HG02852 (cell line): Measurements from ENCODE around the gene GEMIN7.
A peak's percentile ranks its signal among the peaks of the same experiment; 100 is the strongest.

ENCODE experiments used
- ATAC-seq: cut with Tn5 transposase; IDR thresholded peaks from one replicate; pipeline ENCODE4 v1.9.1; 2021; ENCODE audit warnings: mild to moderate bottlenecking, moderate library complexity; ENCODE audit not compliant: unreplicated experiment

Gene GEMIN7, protein sequence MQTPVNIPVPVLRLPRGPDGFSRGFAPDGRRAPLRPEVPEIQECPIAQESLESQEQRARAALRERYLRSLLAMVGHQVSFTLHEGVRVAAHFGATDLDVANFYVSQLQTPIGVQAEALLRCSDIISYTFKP

DNA sequence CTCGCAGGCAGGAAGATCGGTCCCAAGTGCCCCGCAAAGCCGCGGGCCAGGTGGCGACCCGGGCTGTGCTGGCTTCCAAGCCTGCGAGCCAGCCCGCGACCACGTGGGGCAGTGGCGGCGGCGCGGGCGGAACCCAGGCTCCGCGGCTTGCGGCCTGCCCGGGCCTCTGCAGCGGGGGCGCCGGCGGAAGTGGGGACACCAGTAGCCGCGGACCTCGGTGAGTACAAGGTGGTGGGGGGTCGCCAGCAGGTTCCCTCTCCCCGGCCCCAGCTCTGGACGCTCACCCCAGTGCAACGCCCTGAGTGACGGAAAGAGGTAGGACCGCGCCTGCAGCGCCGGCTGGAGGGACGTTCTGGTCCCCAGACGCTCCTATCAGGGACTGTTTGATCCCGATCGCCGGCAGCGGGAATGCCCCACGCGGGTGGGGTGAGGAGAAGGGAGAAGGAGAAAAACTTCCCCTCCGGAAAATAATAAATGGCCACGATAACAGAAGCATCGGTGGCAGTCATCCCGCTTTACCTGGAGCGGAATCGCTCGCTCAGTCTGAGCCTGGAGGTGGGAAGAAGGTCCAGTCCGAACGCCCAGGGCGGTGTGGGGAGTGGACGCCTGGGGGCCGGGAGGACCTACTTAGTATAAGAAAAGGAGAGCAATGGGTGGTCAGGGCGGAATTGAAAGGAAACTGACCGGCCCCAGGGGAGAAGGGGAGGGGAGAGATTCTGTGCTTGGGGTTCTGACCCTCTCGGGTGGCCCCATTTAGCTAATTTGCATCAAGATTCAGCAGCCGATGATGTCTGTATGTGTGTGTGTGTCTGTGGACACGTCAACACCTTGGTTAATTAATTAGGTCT is at the start of gene GEMIN7:
Gene GEMIN7, plus strand, starts transcription at position 198 of the 848 bp plus-strand sequence. CDS start 10,855 bp downstream, outside the sequence.
- ATAC-seq: peak; percentile 33

DNA sequence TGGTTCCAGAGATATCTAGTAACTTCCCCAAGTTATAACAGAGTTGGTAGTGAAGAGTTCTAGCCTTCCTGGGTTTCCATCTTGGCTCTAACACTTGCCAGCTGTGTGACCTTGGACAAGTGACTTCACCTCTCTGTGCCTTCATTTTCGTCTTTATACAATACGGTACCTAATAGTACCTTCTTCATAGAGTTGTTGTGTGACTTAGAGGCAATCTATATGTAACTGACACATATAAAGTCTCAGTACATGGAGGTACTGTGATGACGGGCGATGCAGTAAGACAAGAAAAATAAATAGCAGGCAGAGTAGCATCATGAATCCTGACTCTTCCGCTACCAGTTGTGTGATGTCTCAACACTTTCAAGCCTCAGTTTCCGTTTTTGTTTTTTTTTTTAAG is 48.2 kb upstream of the GEMIN7 start:
- ATAC-seq: no peak

DNA sequence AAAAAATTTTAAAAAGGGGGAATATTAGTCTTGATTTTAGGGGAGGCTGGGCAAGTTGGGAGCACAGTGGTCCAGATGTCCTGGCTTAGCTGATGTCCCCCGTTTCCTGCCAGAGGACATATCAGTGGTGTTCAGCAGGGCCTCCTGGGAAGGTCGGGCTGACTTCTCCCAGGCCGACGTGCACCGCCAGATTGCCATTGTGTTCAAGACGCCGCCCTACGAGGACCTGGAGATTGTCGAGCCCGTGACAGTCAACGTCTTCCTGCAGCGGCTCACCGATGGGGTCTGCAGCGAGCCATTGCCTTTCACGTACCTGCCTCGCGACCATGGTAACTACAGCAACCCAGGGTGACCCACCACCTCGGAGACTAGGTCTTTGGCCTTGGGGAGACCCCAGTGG is 46.6 kb upstream of the GEMIN7 start:
- ATAC-seq: no peak

DNA sequence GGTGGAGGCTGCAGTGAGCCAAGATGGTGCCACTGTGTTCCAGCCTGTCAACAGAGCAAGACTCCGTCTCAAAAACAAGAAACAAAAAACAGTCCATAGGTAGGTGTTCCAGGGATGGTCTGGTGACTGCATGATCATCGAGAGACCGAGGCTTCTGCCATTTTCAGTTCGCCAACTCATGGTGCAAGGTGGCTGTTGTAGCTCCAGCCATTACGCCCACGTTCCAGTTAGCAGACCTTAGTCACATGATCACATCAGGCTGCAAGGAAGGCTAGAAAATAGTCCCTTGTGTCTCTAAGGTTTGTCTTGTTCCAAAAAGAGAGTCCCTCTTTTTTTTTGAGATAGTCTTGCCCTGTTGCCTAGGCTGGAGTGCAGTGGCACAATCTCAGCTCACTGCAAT is 43.3 kb upstream of the GEMIN7 start:
- ATAC-seq: no peak

DNA sequence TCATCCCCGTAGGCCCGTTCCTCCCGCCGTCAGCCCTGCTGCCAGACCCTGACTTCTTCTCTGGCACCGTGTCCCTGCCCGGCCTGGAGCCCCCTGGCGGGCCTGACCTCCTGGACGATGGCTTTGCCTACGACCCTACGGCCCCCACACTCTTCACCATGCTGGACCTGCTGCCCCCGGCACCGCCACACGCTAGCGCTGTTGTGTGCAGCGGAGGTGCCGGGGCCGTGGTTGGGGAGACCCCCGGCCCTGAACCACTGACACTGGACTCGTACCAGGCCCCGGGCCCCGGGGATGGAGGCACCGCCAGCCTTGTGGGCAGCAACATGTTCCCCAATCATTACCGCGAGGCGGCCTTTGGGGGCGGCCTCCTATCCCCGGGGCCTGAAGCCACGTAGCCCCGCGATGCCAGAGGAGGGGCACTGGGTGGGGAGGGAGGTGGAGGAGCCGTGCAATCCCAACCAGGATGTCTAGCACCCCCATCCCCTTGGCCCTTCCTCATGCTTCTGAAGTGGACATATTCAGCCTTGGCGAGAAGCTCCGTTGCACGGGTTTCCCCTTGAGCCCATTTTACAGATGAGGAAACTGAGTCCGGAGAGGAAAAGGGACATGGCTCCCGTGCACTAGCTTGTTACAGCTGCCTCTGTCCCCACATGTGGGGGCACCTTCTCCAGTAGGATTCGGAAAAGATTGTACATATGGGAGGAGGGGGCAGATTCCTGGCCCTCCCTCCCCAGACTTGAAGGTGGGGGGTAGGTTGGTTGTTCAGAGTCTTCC is 41.5 kb upstream of the GEMIN7 start:
- no peak for ATAC-seq

DNA sequence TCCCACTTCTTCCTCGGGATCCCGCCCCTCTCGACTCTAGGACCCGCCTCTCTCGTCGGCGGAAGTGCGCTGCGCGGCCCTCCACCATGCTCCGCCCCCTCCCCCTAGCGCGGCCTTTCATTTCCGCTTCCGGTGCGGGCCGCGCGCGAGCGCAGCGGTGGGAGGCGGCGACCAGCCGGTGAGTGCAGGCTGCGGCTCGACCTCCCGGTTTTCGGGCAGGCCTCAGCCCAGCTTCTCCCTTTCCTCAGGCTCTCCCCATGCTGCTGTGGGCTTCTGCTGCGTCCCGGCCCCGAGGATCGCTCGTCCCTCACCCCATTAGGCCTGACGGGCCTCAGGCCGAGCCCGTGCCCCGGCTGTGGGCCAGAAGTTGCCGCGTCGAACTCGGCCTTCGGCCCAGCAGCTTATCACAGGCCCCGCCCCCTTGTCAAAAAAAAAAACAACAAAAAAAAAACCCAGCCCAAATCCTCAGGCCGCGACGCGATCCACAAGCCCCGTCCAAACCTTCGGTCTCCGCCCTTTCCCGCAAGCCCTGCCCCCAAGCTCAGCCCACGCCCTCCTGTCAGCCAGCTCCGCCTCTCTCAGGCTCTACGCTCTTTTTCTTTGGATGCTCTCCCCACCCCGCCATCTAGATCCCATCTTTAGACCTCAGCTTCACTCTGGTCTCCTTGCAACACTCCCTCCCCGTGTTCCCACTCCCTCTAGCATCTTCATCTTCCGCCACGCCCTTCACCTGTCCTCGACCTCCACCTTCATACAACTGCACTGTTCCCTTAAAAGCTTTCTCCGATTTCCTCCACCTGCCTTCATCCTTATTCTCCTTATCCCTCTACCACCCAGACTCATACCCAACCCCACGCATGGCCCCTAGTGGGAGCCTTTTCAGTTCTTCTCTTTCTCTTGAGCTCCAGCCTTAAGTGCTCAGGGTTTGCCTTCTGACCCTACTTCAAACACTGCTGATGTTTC is 39.8 kb upstream of the GEMIN7 start, which contains the start of gene CLASRP:
Gene CLASRP, plus strand, starts transcription at position 115 of the 963 bp plus-strand sequence. CDS start 1,168 bp downstream, outside the sequence.
- peak; percentile 80 for ATAC-seq

DNA sequence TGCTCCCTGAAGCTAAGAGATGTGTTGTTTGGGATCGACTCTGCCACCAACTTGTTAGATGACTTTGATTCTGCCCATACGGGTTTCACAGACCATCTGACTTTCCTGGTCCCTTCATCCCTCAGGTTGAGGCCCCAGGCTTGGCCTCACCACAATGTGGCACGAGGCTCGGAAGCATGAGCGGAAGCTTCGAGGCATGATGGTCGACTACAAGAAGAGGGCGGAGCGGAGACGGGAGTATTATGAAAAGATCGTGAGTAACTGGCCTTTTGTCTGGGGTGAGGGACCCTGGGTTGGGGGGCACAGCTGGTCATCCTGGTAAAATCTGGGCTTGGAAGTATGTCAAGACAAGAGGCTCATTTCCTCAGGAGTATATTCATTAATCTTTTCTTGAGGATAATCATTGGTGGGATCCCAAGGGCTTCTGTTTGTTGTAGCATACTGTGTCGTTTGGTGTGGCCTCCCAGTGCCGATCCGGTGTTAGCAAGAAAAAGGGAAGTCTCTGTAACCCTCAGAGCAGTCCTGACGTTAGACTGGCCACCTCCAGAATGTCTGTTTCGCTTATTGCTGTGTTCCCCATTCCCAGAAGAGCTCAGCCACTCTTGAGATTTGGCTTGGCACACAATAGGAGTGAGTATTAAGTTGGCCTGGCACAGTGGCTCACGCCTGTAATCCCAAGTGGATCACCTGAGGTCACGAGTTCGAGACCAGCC is 38.8 kb upstream of the GEMIN7 start:
- ATAC-seq: no peak

DNA sequence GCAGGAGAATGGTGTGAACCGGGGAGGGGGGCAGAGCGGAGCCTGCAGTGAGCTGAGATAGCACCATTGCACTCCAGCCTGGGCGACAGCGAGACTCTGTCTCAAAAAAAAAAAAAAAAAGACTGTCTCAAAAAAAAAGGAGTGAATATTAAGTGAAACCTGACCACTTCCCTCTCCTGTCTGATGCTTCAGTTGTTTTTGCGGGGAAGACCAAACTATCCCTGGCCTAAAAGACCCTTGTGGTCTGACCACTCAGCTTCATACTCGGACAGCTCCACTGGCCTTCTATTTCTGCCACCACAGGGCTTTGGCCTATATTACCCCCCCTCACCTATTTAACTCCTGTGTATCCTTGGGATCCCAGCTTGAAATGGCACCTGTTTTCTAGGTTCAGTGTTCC is 37.9 kb upstream of the GEMIN7 start:
- no peak for ATAC-seq

DNA sequence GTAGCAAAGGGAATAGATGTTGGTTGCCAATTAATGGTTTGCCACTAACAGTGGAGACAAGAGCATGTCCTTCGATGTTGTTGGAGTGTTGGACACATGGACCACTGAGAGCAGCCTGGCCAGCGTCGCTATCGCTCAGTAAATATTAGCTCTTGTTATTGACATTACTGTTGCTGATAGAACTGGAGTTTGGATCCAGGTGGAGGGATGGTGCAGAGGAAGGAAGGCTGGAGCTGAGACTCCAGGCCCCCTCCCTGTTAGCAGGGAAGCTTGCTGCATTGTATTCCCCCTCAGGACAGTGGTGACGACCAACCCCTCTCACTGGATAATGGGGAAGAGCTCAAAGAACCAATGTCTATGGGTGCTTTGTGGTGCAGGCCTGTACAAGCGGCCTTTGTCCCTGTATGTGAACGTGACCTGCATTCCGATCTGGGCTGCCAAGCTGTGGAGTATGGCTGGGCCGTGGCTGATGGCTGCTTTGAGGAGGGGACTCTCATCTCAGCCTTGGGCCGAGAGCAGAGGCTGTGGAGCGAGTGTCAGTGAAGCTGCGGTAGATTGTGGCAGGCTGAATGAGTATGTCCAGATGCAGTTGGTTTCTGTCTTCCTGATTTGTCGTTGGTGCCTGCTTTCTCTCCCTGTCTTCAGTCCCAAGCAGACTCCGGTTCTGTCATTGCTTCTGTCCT is 33.2 kb upstream of the GEMIN7 start:
- no peak for ATAC-seq

DNA sequence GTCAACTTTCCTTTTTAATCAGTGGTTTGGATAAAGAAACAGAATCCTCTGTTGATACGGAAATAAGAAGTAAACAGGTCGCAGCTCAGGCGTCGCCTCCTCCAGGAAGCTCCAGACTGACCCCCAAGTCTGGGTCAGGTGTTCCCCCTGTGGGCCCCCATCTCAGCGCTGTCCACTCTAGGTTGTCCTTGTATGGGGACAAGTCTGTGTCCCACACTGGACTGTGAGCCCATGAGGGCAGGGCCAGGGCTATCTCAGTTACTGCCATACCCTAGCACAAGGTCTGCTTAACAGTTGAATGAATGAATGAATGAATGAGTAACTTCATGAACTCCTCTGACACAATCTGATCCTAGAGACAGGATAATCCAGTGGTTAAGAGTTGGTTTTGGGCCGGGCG is 32.7 kb upstream of the GEMIN7 start:
- ATAC-seq: no peak

DNA sequence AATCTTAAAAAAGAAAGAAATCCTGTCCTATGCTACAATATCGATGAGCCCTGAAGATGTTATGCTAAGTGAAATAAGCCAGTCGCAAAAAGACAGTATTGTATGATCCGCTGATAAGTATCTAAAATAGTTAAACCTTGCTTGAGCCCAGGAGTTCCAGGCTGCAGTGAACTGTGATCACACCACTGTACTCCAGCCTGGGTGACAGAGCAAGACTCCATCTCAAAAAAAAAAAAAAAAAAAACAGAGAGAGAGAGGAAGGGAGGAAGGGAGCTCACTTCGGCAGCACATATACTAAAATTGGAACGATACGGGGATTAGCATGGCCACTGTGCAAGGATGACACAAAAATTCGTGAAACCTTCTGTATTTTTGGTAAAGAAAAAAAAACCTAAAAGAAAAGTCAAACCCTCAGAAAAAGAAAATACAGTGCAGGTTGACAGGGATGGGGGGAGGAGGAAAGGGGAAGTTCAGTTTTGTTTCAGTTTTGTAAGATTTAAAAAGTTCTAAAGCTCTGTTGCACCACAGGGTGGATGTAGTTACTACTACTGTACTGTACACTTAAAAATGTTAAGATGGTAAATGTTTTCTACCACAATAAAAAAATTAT is 31.8 kb upstream of the GEMIN7 start:
- ATAC-seq: peak; percentile 71

DNA sequence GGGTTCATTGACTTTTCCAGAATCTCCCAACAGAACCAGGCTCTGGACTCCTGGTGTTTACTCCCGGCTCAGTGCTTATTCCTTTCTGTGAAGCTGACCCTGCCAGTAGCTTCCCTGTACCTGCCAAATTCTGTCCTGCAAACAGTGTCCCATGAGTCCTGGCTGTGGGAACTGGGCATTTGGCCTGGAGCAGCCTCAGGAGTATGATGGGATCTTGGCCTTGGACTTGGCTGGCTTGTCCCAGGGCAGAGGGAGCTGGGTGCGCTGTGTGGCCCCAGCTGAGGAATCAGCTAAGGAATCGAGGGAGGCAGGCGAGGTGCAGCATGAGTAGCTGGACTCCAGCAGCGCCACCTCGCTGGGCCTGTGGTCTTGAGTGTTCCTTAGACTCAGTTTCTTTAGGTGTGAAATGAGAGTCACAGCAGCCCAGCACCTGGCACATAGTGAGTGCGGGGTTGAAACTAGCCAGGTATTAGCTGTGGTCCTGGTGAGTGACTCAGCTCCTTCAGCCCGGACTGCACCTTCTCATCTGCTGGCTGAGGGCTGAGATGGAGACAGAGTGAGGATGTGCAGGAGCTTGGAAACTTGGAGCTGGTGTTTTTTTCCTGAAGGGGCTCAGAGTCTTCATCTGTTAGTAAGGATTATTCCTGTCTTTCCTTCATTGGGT is 29.9 kb upstream of the GEMIN7 start:
- no peak for ATAC-seq

DNA sequence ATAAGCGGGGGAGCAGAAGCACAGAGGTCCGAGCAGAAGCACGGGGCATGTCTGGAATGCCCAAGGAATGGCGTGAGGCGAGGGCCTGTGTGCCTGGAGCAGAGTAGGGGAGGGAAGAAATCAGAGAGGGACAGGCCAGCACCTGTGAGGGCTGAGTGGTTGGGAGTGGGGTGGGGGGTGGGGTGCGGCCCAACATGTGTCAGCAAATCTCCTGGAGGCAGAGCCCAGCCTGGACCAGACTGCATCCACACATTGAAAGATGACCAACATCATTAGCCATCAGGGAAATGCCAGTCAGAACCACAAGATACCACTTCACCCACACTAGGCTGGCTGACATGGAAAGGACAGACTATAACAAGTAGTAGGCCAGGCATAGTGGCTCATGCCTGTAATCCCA is 29.0 kb upstream of the GEMIN7 start:
- ATAC-seq: no peak

DNA sequence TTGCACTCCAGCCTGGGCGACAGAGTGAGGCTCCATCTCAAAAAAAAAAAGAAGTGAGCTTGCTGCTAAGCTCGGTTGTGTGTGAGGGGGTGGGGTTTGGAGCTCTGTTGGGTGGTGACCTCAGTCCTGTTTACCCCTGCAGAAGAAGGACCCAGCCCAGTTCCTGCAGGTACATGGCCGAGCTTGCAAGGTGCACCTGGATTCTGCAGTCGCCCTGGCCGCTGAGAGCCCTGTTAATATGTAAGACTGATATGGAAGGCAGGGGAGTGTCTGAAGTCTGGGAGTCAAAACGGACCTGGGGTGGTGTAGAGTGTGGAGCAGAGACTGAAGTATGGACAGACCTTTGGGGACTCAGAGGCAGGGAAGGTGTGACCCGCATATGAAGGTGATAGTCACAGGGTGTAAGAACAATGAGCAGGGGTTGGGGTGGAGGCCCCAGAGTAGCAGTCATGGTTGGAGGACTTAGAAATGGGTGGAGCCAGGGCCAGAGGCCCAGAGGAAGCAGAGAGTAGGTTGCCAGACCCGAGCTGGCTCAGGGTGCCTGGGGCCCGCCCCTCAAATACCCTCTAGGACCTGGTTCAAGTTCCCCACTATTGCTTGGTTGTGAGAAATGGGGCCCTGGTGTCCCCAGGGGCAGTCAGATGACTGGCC is 27.0 kb upstream of the GEMIN7 start:
- no peak for ATAC-seq

DNA sequence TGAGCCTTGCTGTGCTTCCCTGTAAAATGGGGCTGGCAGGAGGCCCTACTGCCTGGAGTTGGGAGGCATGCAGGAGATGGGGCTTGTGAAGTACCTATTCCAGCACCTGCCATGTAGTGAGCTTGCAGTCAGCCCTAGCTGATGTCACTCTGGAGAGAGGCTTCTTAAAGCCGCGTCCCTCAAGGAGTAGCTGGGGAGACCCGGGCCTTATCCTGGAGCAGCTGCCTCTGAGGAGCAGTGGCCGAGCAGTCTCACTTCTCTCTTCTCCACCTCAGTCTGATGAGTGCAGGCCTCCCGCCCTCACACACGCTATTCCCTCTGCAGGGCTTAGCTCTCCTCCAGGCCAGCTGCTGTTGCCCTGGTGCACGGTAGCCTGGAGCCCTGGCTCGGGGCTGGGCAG is 22.2 kb upstream of the GEMIN7 start:
- ATAC-seq: no peak

DNA sequence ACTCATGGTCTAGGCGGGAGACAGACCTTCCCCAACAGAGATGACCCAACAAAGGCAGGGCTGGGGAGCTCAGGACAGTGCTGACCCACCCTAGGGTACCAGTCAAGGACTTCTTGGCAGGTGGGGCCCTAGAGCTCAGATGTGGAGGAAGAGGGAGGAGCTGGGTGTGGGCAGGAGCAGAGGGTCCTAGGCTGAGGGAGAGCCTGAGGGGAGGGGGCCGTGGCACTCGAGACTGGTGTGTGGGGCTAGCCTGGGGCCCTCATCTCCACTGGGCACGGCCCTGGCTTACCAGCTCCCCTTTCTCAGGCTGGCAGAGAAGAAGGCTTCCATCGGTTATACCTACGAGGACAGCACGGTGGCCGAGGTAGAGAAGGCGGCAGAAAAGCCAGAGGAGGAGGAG is 21.6 kb upstream of the GEMIN7 start:
- ATAC-seq: no peak

DNA sequence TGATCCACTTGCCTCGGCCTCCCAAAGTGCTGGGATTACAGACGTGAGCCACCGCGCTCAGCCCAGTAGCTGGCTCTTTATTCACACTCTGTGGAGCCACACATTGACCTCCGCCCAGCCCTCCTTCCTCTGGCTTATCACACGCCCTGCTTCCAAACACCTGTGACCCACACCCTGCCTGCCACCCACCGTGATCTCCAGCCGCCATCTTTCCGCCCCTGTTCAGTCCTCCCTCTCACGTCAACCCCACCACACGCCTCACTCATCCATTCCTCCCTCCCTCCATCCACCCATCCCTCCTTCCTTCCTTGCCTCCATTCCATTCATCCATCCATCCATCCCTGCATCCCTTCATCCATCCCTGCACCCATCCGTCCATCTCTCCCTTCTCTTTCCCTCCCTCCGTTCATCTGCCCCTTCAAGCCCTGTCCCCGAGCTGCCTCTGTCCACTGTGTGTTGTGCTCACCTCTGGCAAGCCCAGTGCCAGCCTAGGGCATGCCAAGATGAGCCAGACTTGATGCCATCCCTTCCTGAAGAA is 20.4 kb upstream of the GEMIN7 start:
- ATAC-seq: no peak
